WTC11 (cell line): ENCODE measurements around the gene TCF3. TPM values are rescaled to one million over a fixed set of nuclear protein-coding genes. Genes with fewer than 3 reads are reported as not detected.
A peak's percentile ranks its signal among the peaks of the same experiment; 100 is the strongest.

Experiments used
- ATAC-seq: fragments of 200-7000 bp; cut with Tn5 transposase; 2 replicates; pipeline ENCODE4 v1.10.0; 2021; ENCODE audit warnings: mild to moderate bottlenecking, moderate library complexity
- CTCF ChIA-PET: fragments of 300-600 bp; sonication (Branson Sonifier 250); formaldehyde crosslinking; loops from one replicate; lab custom pipeline; 2021; ENCODE audit warnings: antibody characterized with exemption; lab: Charles Lee
- POLR2A ChIA-PET: fragments of 350-600 bp; sonication (Branson Sonifier 250); formaldehyde crosslinking; loops from one replicate; lab custom pipeline; 2021; ENCODE audit warnings: antibody characterized with exemption; lab: Charles Lee
- DNase-seq: peaks from one replicate; pipeline ENCODE4 v3.0.0; 2021; ENCODE audit warnings: low spot score
- H3K27ac Mint-ChIP-seq: 2 replicates; pipeline ENCODE4 v1.8.0; 2021; ENCODE audit warnings: mixed read lengths
- H3K27me3 Mint-ChIP-seq: 2 replicates; pipeline ENCODE4 v1.8.0; 2021; ENCODE audit warnings: low read depth, mild to moderate bottlenecking, moderate library complexity, mixed read lengths
- H3K36me3 Mint-ChIP-seq: 2 replicates; pipeline ENCODE4 v1.8.0; 2021; ENCODE audit warnings: mixed read lengths
- H3K4me1 Mint-ChIP-seq: 2 replicates; pipeline ENCODE4 v1.8.0; 2022; ENCODE audit warnings: mixed read lengths
- H3K4me3 Mint-ChIP-seq: 2 replicates; pipeline ENCODE4 v1.8.0; 2021; ENCODE audit warnings: mild to moderate bottlenecking, moderate library complexity, mixed read lengths
- H3K9me3 Mint-ChIP-seq: 2 replicates; pipeline ENCODE4 v1.8.0; 2021; ENCODE audit warnings: mixed read lengths
- CREM ChIP-seq: sonication (generic); formaldehyde crosslinking; IDR thresholded peaks from 2 replicates; pipeline ENCODE4 v1.8.1; 2022; ENCODE audit warnings: mild to moderate bottlenecking, missing genetic modification reagents, moderate library complexity
- ETV6 ChIP-seq: sonication (generic); formaldehyde crosslinking; IDR thresholded peaks from 2 replicates; pipeline ENCODE4 v1.8.1; 2022; ENCODE audit warnings: mild to moderate bottlenecking, missing genetic modification reagents
- FOXK1 ChIP-seq: sonication (generic); formaldehyde crosslinking; IDR thresholded peaks from 2 replicates; pipeline ENCODE4 v1.8.0; 2022; ENCODE audit warnings: mild to moderate bottlenecking, moderate library complexity, missing genetic modification reagents
- FOXP1 ChIP-seq: sonication (generic); formaldehyde crosslinking; IDR thresholded peaks from 2 replicates; pipeline ENCODE4 v1.8.0; 2022; ENCODE audit warnings: missing genetic modification reagents, mild to moderate bottlenecking, moderate library complexity, borderline replicate concordance
- NFE2L1 ChIP-seq: sonication (generic); formaldehyde crosslinking; IDR thresholded peaks from 2 replicates; pipeline ENCODE4 v1.8.1; 2023; ENCODE audit warnings: missing genetic modification reagents
- NFYB ChIP-seq: sonication (generic); formaldehyde crosslinking; conservative IDR thresholded peaks from 2 replicates; pipeline ENCODE4 v1.8.0; 2022; ENCODE audit warnings: low read depth, missing genetic modification reagents
- NR1H2 ChIP-seq: sonication (generic); formaldehyde crosslinking; IDR thresholded peaks from 2 replicates; pipeline ENCODE4 v1.9.0; 2021; ENCODE audit warnings: mild to moderate bottlenecking, moderate library complexity, missing genetic modification reagents
- OVOL2 ChIP-seq: fragments of 250-450 bp; sonication (Bioruptor Pico); IDR thresholded peaks from 2 replicates; pipeline ENCODE4 v1.9.0; 2021; ENCODE audit warnings: mild to moderate bottlenecking, borderline replicate concordance
- RELA ChIP-seq: sonication (generic); formaldehyde crosslinking; IDR thresholded peaks from 2 replicates; pipeline ENCODE4 v1.8.1; 2022; ENCODE audit warnings: missing genetic modification reagents, mild to moderate bottlenecking, borderline replicate concordance
- RORB ChIP-seq: fragments of 250-450 bp; sonication (Bioruptor Pico); IDR thresholded peaks from 2 replicates; pipeline ENCODE4 v1.9.0; 2021; ENCODE audit warnings: mild to moderate bottlenecking
- TCF7 ChIP-seq: sonication (generic); formaldehyde crosslinking; IDR thresholded peaks from 2 replicates; pipeline ENCODE4 v1.8.0; 2022; ENCODE audit warnings: mild to moderate bottlenecking, low read depth, missing genetic modification reagents, moderate library complexity
- TEAD4 ChIP-seq: sonication (generic); formaldehyde crosslinking; IDR thresholded peaks from 2 replicates; pipeline ENCODE4 v1.8.0; 2022; ENCODE audit warnings: mild to moderate bottlenecking, missing genetic modification reagents
- ZNF121 ChIP-seq: sonication (generic); formaldehyde crosslinking; IDR thresholded peaks from 2 replicates; pipeline ENCODE4 v1.8.0; 2023; ENCODE audit warnings: missing genetic modification reagents
- total RNA-seq: library from RNA; stranded (reverse); gene quantifications from 3 replicates; pipeline ENCODE4 v1.2.3, GENCODE V29; 2021
- TF ChIP-seq, protein P1 (sequence below): sonication (generic); formaldehyde crosslinking; IDR thresholded peaks from 2 replicates; pipeline ENCODE4 v1.8.0; 2022; ENCODE audit warnings: mild to moderate bottlenecking, missing genetic modification reagents
- TF ChIP-seq, protein P2 (sequence below): fragments of 250-450 bp; sonication (Bioruptor Pico); conservative IDR thresholded peaks from 2 replicates; pipeline ENCODE4 v1.9.0; 2021; ENCODE audit warnings: mild to moderate bottlenecking
- TF ChIP-seq, protein P3 (sequence below): sonication (generic); formaldehyde crosslinking; IDR thresholded peaks from 2 replicates; pipeline ENCODE4 v1.8.0; 2022; ENCODE audit warnings: mild to moderate bottlenecking, missing genetic modification reagents
- TF ChIP-seq, protein P4 (sequence below): sonication (generic); formaldehyde crosslinking; IDR thresholded peaks from 2 replicates; pipeline ENCODE4 v1.8.1; 2023; ENCODE audit warnings: mild to moderate bottlenecking, moderate library complexity, missing genetic modification reagents
- TF ChIP-seq, protein P5 (sequence below): sonication (generic); formaldehyde crosslinking; IDR thresholded peaks from 2 replicates; pipeline ENCODE4 v1.8.1; 2023; ENCODE audit warnings: mild to moderate bottlenecking, missing genetic modification reagents
- TF ChIP-seq, protein P6 (sequence below): sonication (generic); formaldehyde crosslinking; IDR thresholded peaks from 2 replicates; pipeline ENCODE4 v1.8.1; 2023; ENCODE audit warnings: mild to moderate bottlenecking, missing genetic modification reagents, moderate library complexity

Gene TCF3
- total RNA-seq, 1 experiment from 2014 or later: 324 TPM

DNA sequence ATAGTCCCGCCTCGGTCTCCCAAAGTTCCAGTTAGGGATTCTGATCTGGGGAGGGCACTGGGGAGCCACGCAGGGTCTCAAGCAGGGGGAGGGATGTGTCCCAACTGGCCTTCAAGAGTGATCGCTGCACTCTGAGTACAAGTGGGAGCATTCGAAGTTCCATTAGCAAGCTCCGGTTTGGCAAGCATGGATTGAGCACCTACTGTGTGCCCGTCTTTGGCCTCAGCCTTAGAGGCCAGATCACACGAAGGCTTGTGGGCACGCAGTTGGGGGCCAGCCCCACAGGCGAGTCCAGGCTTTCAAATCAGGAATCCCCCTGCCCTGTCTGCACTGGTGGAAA is 32.1 kb upstream of the TCF3 start (continued):
- TF ChIP-seq, protein P1, sequence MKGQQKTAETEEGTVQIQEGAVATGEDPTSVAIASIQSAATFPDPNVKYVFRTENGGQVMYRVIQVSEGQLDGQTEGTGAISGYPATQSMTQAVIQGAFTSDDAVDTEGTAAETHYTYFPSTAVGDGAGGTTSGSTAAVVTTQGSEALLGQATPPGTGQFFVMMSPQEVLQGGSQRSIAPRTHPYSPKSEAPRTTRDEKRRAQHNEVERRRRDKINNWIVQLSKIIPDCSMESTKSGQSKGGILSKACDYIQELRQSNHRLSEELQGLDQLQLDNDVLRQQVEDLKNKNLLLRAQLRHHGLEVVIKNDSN: no peak
- TF ChIP-seq, protein P2, sequence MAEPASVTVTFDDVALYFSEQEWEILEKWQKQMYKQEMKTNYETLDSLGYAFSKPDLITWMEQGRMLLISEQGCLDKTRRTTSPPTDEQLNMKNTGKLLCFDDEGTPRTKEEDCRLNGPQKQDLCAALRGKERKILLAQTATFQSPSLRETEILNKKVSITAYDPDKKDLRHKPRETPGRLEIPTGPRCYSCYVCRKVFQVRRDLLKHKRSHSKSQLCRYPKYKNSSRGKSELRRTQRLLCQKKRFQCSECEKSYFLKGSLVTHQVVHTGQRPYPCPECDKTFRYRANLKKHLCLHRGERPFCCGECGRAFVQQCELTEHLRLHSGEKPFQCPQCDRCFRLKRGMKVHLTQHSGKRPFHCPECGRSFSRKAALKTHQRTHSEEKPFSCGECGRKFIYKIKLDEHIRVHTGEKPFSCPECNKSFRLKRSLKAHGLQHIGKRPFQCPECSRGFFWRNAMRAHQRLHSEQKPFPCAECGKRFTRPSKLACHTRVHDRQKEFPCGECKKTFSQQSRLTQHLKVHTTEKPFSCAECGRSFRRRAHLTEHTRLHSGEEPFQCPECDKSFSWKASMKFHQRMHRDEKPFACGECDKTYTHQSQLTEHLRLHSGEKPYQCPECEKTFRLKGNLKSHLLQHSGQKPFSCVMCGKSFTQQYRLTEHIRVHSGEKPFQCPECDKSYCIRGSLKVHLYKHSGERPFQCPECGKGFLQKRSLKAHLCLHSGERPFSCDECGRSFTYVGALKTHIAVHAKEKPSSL (CRISPR knock-in tag): no peak
- TF ChIP-seq OVOL2 (CRISPR knock-in tag) (no peak), RELA (no peak), ZNF121 (CRISPR knock-in tag) (no peak)

DNA sequence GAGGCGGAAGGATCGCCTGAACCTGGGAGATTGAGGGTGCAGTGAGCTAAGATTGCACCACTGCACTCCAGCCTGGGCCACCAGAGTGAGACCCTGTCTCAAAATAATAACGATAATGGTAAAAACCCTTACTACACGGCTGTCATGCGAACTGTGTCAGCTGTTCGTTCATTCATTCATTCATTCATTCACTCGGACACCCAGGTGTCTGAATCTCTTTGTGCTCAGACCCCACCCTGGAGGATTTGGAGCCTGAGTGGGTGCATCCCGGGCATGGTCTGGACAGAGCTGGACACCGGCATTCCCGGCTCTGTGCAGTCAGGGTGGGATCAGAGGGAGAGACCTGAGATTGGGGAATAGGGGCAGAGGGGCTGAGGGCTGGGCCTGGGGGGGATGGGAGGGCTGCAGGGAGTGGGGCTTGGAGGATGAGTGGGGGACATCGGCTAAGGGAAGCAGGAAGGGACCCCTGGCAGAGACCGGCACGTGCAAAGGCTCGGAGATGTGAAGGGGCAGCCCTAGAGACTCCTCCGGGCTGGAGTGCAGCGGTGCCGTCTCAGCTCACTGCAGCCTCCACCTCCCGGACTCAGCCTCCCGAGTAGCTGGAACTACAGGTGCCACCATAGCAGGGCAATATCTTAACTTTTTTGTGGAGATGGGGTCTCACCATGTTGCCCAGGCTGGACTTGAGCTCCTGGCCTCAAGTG is 31.6 kb upstream of the TCF3 start:
- POLR2A ChIA-PET: no interaction called here
- H3K27ac Mint-ChIP-seq: no peak overlapping the region
- no peaks in the 10 kb centered on the region for H3K36me3 Mint-ChIP-seq
- ATAC-seq (no peak), DNase-seq (no peak)
- H3K27me3 Mint-ChIP-seq: peaks cover 30% of the 10 kb centered on the region
- no peak overlapping the region for H3K4me3 Mint-ChIP-seq
- peaks cover 4% of the 10 kb centered on the region; the same call in 1 of the 2 replicates for H3K4me1 Mint-ChIP-seq
- TF ChIP-seq, protein P3, sequence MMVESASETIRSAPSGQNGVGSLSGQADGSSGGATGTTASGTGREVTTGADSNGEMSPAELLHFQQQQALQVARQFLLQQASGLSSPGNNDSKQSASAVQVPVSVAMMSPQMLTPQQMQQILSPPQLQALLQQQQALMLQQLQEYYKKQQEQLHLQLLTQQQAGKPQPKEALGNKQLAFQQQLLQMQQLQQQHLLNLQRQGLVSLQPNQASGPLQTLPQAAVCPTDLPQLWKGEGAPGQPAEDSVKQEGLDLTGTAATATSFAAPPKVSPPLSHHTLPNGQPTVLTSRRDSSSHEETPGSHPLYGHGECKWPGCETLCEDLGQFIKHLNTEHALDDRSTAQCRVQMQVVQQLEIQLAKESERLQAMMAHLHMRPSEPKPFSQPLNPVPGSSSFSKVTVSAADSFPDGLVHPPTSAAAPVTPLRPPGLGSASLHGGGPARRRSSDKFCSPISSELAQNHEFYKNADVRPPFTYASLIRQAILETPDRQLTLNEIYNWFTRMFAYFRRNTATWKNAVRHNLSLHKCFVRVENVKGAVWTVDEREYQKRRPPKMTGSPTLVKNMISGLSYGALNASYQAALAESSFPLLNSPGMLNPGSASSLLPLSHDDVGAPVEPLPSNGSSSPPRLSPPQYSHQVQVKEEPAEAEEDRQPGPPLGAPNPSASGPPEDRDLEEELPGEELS (CRISPR knock-in tag): no peak
- 0 out of 2 replicates have a peak, but pooled peaks have one; percentile 8 for TF ChIP-seq ZNF121 (CRISPR knock-in tag)
- CTCF ChIA-PET: interaction anchor here (1.1 to 2.8 kb wide), 3 partner anchors 11 to 138 kb away, joined by 3 to 28 read pairs (median 5); no protein-coding TSS in a partner anchor
- H3K9me3 Mint-ChIP-seq: no peaks in the 10 kb centered on the region

DNA sequence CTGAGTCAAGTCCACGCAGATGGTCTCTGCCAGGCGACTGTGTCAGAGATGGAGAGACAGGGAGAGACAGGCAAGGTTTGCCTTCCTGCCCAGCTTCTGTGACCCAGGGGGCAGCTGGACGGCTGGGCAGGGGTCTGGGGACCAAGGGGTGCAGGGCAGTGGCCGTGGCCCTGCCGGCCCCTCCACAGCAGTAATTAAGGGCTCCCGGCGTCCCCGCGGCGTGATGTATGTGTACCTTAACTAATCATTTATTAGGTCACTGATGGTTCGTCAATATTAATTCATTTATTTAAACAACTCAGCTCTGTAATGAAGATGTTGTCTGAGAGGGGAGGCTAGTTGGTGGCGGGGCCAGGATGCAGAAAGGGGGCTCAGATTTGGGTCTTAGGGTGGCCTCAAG is 28.6 kb upstream of the TCF3 start:
- ATAC-seq: no peak
- no peak for TF ChIP-seq NFYB
- no peak for TF ChIP-seq RORB
- TF ChIP-seq CREM (CRISPR knock-in tag): no peak
- no peak for TF ChIP-seq ETV6
- no peak for TF ChIP-seq FOXP1 (CRISPR knock-in tag)
- TF ChIP-seq NR1H2 (CRISPR knock-in tag): no peak
- no peak for DNase-seq
- no peak overlapping the region for H3K27ac Mint-ChIP-seq
- POLR2A ChIA-PET: no interaction called here
- peaks cover 48% of the 10 kb centered on the region for H3K27me3 Mint-ChIP-seq
- no peaks in the 10 kb centered on the region for H3K36me3 Mint-ChIP-seq
- H3K4me1 Mint-ChIP-seq: no peaks in the 10 kb centered on the region
- H3K4me3 Mint-ChIP-seq: no peak overlapping the region
- no peaks in the 10 kb centered on the region for H3K9me3 Mint-ChIP-seq
- CTCF ChIA-PET: interaction anchor here (0.7 to 2.0 kb wide), 3 partner anchors 9 to 89 kb away, joined by 3 to 13 read pairs (median 12); no protein-coding TSS in a partner anchor

DNA sequence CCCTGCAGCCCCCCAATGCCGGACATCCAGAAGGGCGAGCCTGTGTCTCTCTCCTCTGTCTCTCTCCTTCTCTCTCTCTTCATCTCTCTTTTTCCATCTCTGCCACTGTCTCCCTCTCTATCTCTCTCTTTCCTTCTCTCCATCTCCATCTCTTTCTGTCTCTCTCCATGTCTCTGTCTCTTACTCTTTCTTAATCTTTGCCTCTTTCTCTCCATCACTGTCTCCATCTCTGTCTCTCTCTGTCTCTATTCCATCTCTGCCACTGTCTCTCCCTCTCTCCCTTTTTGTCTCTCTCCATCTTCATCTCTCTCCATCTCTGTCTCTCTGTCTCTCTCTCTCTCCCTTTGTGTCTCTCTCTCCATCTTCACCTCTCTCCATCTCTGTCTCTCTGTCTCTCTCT is 25.7 kb upstream of the TCF3 start:
- ChIA-PET POLR2A (no interaction called here), CTCF (interaction anchor here (1.5 kb wide), 1 partner anchor 148 kb away, joined by 8 read pairs; no protein-coding TSS in a partner anchor)
- no peak overlapping the region for H3K27ac Mint-ChIP-seq
- no peaks in the 10 kb centered on the region for H3K9me3 Mint-ChIP-seq
- no peak for ATAC-seq
- H3K27me3 Mint-ChIP-seq: peaks cover 67% of the 10 kb centered on the region
- peaks cover 3% of the 10 kb centered on the region for H3K4me1 Mint-ChIP-seq
- no peaks in the 10 kb centered on the region for H3K36me3 Mint-ChIP-seq
- H3K4me3 Mint-ChIP-seq: no peak overlapping the region
- DNase-seq: no peak
- TF ChIP-seq, protein P4, sequence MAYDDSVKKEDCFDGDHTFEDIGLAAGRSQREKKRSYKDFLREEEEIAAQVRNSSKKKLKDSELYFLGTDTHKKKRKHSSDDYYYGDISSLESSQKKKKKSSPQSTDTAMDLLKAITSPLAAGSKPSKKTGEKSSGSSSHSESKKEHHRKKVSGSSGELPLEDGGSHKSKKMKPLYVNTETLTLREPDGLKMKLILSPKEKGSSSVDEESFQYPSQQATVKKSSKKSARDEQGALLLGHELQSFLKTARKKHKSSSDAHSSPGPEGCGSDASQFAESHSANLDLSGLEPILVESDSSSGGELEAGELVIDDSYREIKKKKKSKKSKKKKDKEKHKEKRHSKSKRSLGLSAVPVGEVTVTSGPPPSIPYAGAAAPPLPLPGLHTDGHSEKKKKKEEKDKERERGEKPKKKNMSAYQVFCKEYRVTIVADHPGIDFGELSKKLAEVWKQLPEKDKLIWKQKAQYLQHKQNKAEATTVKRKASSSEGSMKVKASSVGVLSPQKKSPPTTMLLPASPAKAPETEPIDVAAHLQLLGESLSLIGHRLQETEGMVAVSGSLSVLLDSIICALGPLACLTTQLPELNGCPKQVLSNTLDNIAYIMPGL (CRISPR knock-in tag): no peak
- TF ChIP-seq, protein P5, sequence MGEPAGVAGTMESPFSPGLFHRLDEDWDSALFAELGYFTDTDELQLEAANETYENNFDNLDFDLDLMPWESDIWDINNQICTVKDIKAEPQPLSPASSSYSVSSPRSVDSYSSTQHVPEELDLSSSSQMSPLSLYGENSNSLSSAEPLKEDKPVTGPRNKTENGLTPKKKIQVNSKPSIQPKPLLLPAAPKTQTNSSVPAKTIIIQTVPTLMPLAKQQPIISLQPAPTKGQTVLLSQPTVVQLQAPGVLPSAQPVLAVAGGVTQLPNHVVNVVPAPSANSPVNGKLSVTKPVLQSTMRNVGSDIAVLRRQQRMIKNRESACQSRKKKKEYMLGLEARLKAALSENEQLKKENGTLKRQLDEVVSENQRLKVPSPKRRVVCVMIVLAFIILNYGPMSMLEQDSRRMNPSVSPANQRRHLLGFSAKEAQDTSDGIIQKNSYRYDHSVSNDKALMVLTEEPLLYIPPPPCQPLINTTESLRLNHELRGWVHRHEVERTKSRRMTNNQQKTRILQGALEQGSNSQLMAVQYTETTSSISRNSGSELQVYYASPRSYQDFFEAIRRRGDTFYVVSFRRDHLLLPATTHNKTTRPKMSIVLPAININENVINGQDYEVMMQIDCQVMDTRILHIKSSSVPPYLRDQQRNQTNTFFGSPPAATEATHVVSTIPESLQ (CRISPR knock-in tag): no peak
- TF ChIP-seq TEAD4 (CRISPR knock-in tag) (no peak), FOXP1 (CRISPR knock-in tag) (no peak), NFE2L1 (no peak), FOXK1 (CRISPR knock-in tag) (no peak), TCF7 (CRISPR knock-in tag) (no peak)
- TF ChIP-seq, protein P6, sequence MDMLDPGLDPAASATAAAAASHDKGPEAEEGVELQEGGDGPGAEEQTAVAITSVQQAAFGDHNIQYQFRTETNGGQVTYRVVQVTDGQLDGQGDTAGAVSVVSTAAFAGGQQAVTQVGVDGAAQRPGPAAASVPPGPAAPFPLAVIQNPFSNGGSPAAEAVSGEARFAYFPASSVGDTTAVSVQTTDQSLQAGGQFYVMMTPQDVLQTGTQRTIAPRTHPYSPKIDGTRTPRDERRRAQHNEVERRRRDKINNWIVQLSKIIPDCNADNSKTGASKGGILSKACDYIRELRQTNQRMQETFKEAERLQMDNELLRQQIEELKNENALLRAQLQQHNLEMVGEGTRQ (CRISPR knock-in tag): no peak
